Cortex of kidney (tissue), 1 donor: Measurements from ENCODE around the gene IRF3.
"Not testable (repeated sequence)": the region's sequence is repeated elsewhere in the genome, so short reads cannot be mapped to it uniquely, and the experiment has no call there.

ENCODE experiments used
- DNase-seq: peaks from one replicate; lab custom pipeline; 2025; lab: John Stamatoyannopoulos, UW

The IRF3 gene

GRCh38 chr19:49645592-49645991, 20.1 kb downstream of the IRF3 start:
- no peak for DNase-seq

GRCh38 chr19:49643466-49643865, 22.2 kb downstream of the IRF3 start:
- no peak for DNase-seq

GRCh38 chr19:49642492-49643035, 23.1 kb downstream of the IRF3 start:
- DNase-seq, result no peak

- peak; percentile 82 for DNase-seq
Observed at GRCh38 chr19:49641688-49642491, 23.8 kb downstream of the IRF3 start, which contains the start of gene SCAF1. Gene SCAF1, plus strand, starts transcription at chr19:49642209. Its CDS starts 2,818 bp downstream, at chr19:49645027.

- DNase-seq, result peak; percentile 93
Observed at GRCh38 chr19:49640113-49640898, 25.4 kb downstream of the IRF3 start, which contains the start of gene RRAS. Gene RRAS, minus strand, starts transcription at chr19:49640143. Its CDS starts 45 bp downstream, at chr19:49640098.

- no peak for DNase-seq
Observed at GRCh38 chr19:49639401-49640112, 26.1 kb downstream of the IRF3 start.

- DNase-seq, result no peak
Observed at GRCh38 chr19:49637821-49638738, 27.6 kb downstream of the IRF3 start.

- DNase-seq, result no peak
Observed at GRCh38 chr19:49636233-49636932, 29.3 kb downstream of the IRF3 start.

- DNase-seq, result no peak
Observed at GRCh38 chr19:49635530-49636232, 30.0 kb downstream of the IRF3 start.

GRCh38 chr19:49633273-49633672, 32.4 kb downstream of the IRF3 start:
- not testable (repeated sequence) for DNase-seq

- DNase-seq, result no peak
Observed at GRCh38 chr19:49632576-49632975, 33.1 kb downstream of the IRF3 start.

GRCh38 chr19:49631610-49632192, 34.0 kb downstream of the IRF3 start:
- no peak for DNase-seq

GRCh38 chr19:49631014-49631588, 34.6 kb downstream of the IRF3 start:
- no peak for DNase-seq

- DNase-seq, result no peak
Observed at GRCh38 chr19:49629659-49630058, 36.0 kb downstream of the IRF3 start.

GRCh38 chr19:49626226-49626625, 39.4 kb downstream of the IRF3 start:
- no peak for DNase-seq

GRCh38 chr19:49624967-49625910, 40.4 kb downstream of the IRF3 start:
- no peak for DNase-seq

GRCh38 chr19:49617860-49618259, 47.8 kb downstream of the IRF3 start:
- DNase-seq, result not testable (repeated sequence)

- no peak for DNase-seq
Observed at GRCh38 chr19:49616945-49617344, 48.7 kb downstream of the IRF3 start.
